Measurements from ENCODE around the gene FAM118A. TPM values are rescaled to one million over a fixed set of nuclear protein-coding genes. Genes with fewer than 3 reads are reported as not detected.

FAM118A gene
- total RNA-seq, 1 donor from 2014 or later: 59.3 TPM

DNA sequence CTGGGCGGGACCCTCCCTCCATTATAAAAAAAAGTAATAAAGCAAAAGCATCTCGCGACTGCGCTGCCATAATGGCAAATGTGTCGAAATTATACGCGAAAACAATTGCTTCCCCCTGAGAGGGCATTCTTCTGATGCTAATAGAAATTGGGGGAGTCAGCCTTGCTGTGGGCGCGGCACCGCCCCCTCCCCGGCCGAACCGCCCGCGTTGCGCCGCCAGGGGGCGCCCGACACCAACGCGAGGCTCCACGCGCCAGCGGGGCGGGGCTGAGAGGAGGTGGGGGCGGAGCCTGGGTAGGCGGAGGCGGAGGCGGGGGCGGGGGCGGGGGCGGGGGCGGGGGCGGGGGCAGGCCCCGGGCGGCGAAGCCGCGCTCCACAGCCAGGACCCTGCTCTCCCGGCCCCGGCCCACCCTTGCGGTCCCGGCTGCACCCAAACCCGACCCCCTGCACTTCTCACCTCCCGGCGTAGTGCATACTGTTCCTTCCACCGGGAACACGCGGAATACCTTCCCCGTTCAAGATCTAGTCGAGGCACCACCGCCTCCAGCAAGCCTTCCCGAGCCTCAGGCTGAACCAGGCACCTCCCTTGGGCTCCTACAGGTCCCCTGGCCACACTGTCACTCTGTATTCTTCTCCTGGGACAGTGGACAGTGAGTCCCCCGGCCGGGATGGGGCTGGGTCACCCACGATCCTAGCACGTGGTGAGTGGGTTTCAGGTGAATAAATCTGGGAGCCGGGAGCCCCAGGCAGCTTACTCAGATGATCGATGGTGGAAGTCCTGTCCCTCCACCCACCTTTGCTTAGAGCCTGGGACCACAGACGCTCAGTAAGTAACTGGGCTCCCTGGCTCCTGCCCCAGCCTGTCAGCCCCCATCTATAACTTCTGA is 40.5 kb upstream of the FAM118A start:
- DNase-seq: peak; percentile 94
- CTCF ChIA-PET: interaction anchor here (1.0 to 1.9 kb wide), 2 partner anchors 34 to 163 kb away, joined by 3 to 5 read pairs; no protein-coding TSS in a partner anchor
- H3K36me3 Mint-ChIP-seq (ENCODE audit: low read depth): no peaks in the 10 kb centered on the region
- H3K27ac Mint-ChIP-seq: no peak overlapping the region
- ATAC-seq (ENCODE audit: low read depth): peak; percentile 96
- H3K9me3 Mint-ChIP-seq: no peaks in the 10 kb centered on the region
- H3K27me3 Mint-ChIP-seq: peaks cover 4% of the 10 kb centered on the region
- TF ChIP-seq, protein P1, sequence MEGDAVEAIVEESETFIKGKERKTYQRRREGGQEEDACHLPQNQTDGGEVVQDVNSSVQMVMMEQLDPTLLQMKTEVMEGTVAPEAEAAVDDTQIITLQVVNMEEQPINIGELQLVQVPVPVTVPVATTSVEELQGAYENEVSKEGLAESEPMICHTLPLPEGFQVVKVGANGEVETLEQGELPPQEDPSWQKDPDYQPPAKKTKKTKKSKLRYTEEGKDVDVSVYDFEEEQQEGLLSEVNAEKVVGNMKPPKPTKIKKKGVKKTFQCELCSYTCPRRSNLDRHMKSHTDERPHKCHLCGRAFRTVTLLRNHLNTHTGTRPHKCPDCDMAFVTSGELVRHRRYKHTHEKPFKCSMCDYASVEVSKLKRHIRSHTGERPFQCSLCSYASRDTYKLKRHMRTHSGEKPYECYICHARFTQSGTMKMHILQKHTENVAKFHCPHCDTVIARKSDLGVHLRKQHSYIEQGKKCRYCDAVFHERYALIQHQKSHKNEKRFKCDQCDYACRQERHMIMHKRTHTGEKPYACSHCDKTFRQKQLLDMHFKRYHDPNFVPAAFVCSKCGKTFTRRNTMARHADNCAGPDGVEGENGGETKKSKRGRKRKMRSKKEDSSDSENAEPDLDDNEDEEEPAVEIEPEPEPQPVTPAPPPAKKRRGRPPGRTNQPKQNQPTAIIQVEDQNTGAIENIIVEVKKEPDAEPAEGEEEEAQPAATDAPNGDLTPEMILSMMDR (IDR thresholded peaks at IDR 0.05): no peak
- POLR2A ChIA-PET: interaction anchor here (2.5 kb wide), 1 partner anchor 19 kb away, joined by 11 read pairs; no protein-coding TSS in a partner anchor
- H3K4me1 Mint-ChIP-seq: peaks cover 20% of the 10 kb centered on the region
- peak overlapping the region; percentile 85 for H3K4me3 Mint-ChIP-seq
- intact Hi-C loops (cut with micrococcal nuclease): loop anchor here (1.0 to 2.0 kb wide), 6 partner anchors 15 to 284 kb away; partner anchors contain the start of genes FAM118A and UPK3A

DNA sequence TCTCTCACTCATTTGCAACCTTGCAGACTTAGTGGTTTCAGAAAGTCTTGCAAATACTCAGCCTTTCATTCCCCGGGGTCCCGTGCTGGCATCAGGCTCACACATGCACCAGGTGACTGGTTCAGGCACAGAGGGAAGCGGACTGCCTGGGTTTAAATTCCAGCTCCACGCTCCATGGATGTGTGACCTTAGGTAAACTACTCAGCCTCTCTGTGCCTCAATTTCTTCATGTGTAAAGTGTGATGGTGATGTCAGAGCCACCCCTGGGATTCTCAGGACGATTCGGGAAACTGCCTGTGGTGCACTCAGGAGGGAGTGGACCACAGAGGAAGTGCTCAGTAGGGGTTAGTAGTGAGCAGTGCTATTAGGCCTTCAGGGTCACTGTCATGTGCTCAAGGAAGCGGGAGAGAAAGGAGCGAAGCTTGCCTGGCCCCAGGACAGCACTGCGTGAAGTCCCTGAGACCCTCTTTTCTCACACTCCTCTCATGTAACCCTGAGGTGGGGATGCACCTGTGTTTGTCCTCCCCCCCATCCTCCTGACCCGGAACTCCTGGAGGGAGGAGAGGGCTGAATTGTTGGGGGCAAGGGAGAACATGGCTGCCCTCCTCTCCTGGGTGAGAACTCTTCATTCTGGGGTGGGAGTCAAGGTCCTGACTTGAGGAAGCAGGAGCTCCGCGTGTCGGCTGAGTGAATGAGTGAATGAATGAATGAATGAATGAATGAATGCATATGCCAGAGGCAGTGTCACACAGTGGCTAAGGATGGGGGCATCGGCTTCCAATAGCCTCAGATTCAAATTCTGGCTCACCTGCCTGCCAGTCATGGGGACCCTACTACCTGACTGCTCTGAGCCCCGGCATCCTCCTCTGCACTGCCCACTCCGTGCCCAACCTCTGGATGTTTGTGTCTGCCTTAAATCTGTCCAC is 39.4 kb upstream of the FAM118A start:
- no peak overlapping the region for H3K27ac Mint-ChIP-seq
- no peaks in the 10 kb centered on the region for H3K9me3 Mint-ChIP-seq
- H3K4me1 Mint-ChIP-seq: peaks cover 16% of the 10 kb centered on the region
- TF ChIP-seq, protein P1 (IDR thresholded peaks at IDR 0.05): no peak
- POLR2A ChIA-PET: interaction anchor here (0.7 kb wide), 1 partner anchor 185 kb away, joined by 3 read pairs; no protein-coding TSS in a partner anchor
- DNase-seq (no peak), ATAC-seq (ENCODE audit: low read depth) (no peak)
- H3K4me3 Mint-ChIP-seq: no peak overlapping the region
- peaks cover 4% of the 10 kb centered on the region for H3K27me3 Mint-ChIP-seq
- intact Hi-C loops (cut with micrococcal nuclease): no loop called here
- CTCF ChIA-PET: no interaction called here
- no peaks in the 10 kb centered on the region for H3K36me3 Mint-ChIP-seq (ENCODE audit: low read depth)

- intact Hi-C loops (cut with micrococcal nuclease): no loop called here
- POLR2A ChIA-PET: interaction anchor here (0.6 to 1.0 kb wide), 3 partner anchors 39 to 1322 kb away, joined by 3 to 6 read pairs (median 3); no protein-coding TSS in a partner anchor
- Mint-ChIP-seq H3K4me1 (peaks cover 13% of the 10 kb centered on the region), H3K27me3 (peaks cover 4% of the 10 kb centered on the region), H3K9me3 (no peaks in the 10 kb centered on the region), H3K36me3 (ENCODE audit: low read depth) (no peaks in the 10 kb centered on the region), H3K27ac (no peak overlapping the region), H3K4me3 (no peak overlapping the region)
- TF ChIP-seq, protein P1 (IDR thresholded peaks at IDR 0.05): no peak
- ATAC-seq (ENCODE audit: low read depth): no peak
- CTCF ChIA-PET: interaction anchor here (1.0 kb wide), 1 partner anchor 15 kb away, joined by 3 read pairs; no protein-coding TSS in a partner anchor
- DNase-seq: no peak
Measured at GRCh38 chr22:45271667-45272201, 38.0 kb upstream of the FAM118A start.

DNA sequence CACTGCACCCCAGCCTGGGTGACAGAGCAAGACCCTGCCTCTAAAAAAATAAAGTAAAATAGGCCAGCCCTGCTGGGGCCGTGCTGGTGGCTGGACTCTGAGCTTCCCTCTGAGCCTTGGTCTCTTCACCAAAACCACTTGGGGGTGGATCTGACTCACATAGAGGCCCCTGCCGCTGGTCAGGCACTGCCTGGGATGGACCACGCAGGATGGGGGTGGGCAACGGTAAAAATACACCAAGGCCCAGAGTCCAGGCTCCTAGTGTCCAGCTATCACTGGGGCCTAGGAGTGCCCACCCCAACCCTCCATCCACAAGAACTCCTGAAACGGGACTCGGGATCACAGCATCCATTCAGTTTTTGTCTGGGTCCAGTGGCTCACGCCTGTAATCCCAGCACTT is 37.2 kb upstream of the FAM118A start:
- POLR2A ChIA-PET: interaction anchor here (0.6 to 1.0 kb wide), 2 partner anchors 157 to 1322 kb away, joined by 3 to 6 read pairs; no protein-coding TSS in a partner anchor
- Mint-ChIP-seq H3K4me1 (peaks cover 13% of the 10 kb centered on the region), H3K36me3 (ENCODE audit: low read depth) (no peaks in the 10 kb centered on the region), H3K27ac (no peak overlapping the region), H3K4me3 (no peak overlapping the region), H3K9me3 (no peaks in the 10 kb centered on the region), H3K27me3 (peaks cover 4% of the 10 kb centered on the region)
- ATAC-seq (ENCODE audit: low read depth) (no peak), DNase-seq (no peak)
- intact Hi-C loops (cut with micrococcal nuclease): no loop called here
- CTCF ChIA-PET: interaction anchor here (1.0 kb wide), 1 partner anchor 14 kb away, joined by 3 read pairs; no protein-coding TSS in a partner anchor
- TF ChIP-seq, protein P1 (IDR thresholded peaks at IDR 0.05): no peak
